Measurements from ENCODE around the gene PDE11A. TPM values are rescaled to one million over a fixed set of nuclear protein-coding genes. Genes with fewer than 3 reads are reported as not detected.

Gene PDE11A
- total RNA-seq, 4 donors from 2014 or later = 1.7 TPM; not detected in 3

DNA sequence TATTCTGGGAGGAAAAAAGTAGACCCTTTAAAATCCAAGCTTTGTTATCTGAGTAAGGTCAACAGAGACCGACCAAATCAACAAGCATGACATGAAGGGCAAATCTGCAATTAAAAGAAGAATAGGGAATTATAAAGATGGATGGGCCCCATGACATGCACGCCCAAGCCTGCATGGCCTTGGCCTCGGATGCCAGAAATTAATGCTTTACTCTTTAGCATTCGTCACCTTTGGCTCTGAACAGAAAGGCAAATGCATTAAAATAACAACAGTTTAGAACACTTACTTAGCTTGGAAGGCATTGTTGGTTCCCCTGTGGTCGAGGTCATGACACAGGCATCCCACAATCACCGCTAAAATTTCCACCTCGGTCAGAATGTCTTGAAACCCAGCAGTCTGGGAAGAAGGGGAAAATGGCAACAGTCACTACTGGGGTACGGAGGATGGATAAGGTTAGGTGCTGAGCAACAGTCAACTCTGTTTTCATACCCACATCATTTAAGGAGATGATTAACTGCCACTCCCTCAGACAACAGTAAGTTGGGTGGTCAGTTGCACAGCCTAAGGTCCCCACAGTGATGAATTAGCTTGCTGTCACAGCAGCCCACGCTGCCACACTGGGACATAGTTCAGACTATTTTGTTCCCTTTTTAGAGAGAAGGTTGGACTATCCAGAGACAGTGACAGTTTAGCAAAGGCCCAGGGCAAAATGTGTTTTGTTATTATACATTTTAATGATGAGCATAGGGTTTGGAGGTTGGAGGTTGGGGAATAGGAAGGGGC lies 360.9 kb downstream of the PDE11A start:
- TF ChIP-seq, protein P1, sequence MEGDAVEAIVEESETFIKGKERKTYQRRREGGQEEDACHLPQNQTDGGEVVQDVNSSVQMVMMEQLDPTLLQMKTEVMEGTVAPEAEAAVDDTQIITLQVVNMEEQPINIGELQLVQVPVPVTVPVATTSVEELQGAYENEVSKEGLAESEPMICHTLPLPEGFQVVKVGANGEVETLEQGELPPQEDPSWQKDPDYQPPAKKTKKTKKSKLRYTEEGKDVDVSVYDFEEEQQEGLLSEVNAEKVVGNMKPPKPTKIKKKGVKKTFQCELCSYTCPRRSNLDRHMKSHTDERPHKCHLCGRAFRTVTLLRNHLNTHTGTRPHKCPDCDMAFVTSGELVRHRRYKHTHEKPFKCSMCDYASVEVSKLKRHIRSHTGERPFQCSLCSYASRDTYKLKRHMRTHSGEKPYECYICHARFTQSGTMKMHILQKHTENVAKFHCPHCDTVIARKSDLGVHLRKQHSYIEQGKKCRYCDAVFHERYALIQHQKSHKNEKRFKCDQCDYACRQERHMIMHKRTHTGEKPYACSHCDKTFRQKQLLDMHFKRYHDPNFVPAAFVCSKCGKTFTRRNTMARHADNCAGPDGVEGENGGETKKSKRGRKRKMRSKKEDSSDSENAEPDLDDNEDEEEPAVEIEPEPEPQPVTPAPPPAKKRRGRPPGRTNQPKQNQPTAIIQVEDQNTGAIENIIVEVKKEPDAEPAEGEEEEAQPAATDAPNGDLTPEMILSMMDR (IDR thresholded peaks at IDR 0.05) = no peak
- TF ChIP-seq POLR2A (IDR thresholded peaks at IDR 0.05) = no peak
- no peak for TF ChIP-seq EP300 (IDR thresholded peaks at IDR 0.05)
- H3K9me3 ChIP-seq = no peaks in the 10 kb centered on the region
- no peaks in the 10 kb centered on the region for H3K27me3 ChIP-seq
- no peak for DNase-seq (ENCODE audit: low spot score in 2 of 2)
- peaks cover 0 to 3% (median 0%) of the 10 kb centered on the region in 4 donors for H3K4me1 ChIP-seq
- no peak overlapping the region for H3K4me3 ChIP-seq
- H3K27ac ChIP-seq = no peak overlapping the region
- 48 to 53% methylated on average over 9 of the region's 9 CpGs for WGBS, 2 donors
- H3K36me3 ChIP-seq = no peaks in the 10 kb centered on the region

GRCh38 chr2:177710889-177711288 lies 361.7 kb downstream of the PDE11A start:
- 73 to 75% methylated on average over 2 of the region's 2 CpGs for WGBS, 2 donors

DNA sequence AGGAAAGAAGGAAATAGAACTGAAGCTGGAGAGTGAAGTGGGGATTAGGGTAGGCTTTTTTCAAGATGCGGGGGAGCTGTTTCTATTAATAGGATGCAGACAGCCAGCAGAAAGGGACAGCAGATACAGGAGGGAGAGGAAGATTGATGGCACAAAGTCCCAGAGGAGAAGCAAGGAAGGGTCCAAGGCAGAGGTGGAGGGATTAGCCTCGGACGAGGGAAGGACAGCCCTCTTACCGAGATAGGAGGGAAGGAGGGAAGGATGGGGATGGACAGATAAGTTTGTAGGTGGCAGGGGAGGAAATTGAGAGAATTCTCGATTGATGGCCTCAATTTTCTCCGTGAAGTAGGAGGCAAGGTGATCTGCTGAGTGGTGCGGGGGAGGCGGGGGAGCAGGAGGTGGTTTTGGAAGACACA lies 362.6 kb downstream of the PDE11A start:
- peaks cover 0 to 3% (median 0%) of the 10 kb centered on the region in 4 donors for H3K4me1 ChIP-seq
- no peak for TF ChIP-seq POLR2A (IDR thresholded peaks at IDR 0.05)
- TF ChIP-seq, protein P1 (IDR thresholded peaks at IDR 0.05) = no peak
- TF ChIP-seq EP300 (IDR thresholded peaks at IDR 0.05) = no peak
- H3K36me3 ChIP-seq = no peaks in the 10 kb centered on the region
- H3K27me3 ChIP-seq = no peaks in the 10 kb centered on the region
- WGBS, 2 donors = 91 to 92% methylated on average over 8 of the region's 8 CpGs
- no peak for DNase-seq (ENCODE audit: low spot score in 2 of 2)
- no peak overlapping the region for H3K27ac ChIP-seq
- no peak overlapping the region for H3K4me3 ChIP-seq
- no peaks in the 10 kb centered on the region for H3K9me3 ChIP-seq

More at GRCh38 chr2:177710889-177711288, 361.7 kb downstream of the PDE11A start:
- Histone ChIP-seq H3K9me3 (no peaks in the 10 kb centered on the region), H3K4me3 (no peak overlapping the region), H3K27me3 (no peaks in the 10 kb centered on the region), H3K27ac (no peak overlapping the region), H3K36me3 (no peaks in the 10 kb centered on the region), H3K4me1 (peaks cover 0 to 3% (median 0%) of the 10 kb centered on the region in 4 donors)
- TF ChIP-seq, protein P1 (IDR thresholded peaks at IDR 0.05) = no peak
- TF ChIP-seq POLR2A (IDR thresholded peaks at IDR 0.05) = no peak
- no peak for TF ChIP-seq EP300 (IDR thresholded peaks at IDR 0.05)
- no peak for DNase-seq (ENCODE audit: low spot score in 2 of 2)

DNA sequence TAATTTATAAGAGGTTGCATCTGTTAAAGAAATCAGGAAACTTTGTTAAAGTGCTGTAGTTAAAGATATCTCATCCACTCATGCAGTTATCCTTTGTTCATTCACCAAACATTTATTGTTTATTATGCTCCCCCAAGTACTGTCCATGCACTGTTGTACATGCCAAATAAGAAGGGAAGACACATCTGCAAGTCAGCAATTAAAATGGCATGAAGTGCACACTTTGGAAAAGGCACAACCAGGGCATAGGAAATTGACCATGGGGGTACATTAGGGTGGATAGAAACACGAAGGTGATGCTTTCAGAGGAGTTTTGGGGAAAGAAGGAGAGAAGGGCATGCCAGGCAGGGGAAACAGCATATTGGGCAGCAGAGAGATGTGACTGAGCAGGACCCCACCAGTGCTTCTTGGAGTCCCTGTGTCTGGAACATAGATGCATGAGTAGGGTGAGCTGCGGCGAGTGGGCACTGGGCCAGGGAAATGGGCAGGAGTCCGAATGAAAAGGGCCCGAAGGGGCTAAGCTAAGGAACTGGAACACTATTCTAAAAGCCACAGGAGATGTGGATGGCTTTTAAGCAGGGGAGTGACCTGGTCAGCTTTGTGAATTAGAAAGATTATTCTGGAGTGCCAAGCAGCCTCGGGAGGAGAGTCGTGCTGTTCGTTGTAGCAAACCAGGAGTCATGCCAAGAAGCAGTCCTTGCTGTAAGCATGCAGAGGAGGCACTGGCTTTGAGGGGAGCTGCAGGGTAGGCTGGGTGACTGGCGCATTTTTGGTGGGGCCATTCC lies 363.7 kb downstream of the PDE11A start:
- no peak overlapping the region for H3K4me3 ChIP-seq
- H3K9me3 ChIP-seq = no peaks in the 10 kb centered on the region
- no peak overlapping the region for H3K27ac ChIP-seq
- DNase-seq (ENCODE audit: low spot score in 2 of 2) = no peak
- no peaks in the 10 kb centered on the region for H3K36me3 ChIP-seq
- WGBS, 2 donors = 51 to 54% methylated on average over 9 of the region's 9 CpGs
- H3K27me3 ChIP-seq = no peaks in the 10 kb centered on the region
- TF ChIP-seq POLR2A (IDR thresholded peaks at IDR 0.05) (no peak), EP300 (IDR thresholded peaks at IDR 0.05) (no peak)
- TF ChIP-seq, protein P1 (IDR thresholded peaks at IDR 0.05) = no peak
- no peaks in the 10 kb centered on the region for H3K4me1 ChIP-seq

GRCh38 chr2:177708106-177708505 lies 364.5 kb downstream of the PDE11A start:
- no peak for TF ChIP-seq EP300 (IDR thresholded peaks at IDR 0.05)
- TF ChIP-seq, protein P1 (IDR thresholded peaks at IDR 0.05) = no peak
- no peak for TF ChIP-seq POLR2A (IDR thresholded peaks at IDR 0.05)
- DNase-seq (ENCODE audit: low spot score in 2 of 2) = no peak
- H3K4me3 ChIP-seq = no peak overlapping the region
- no peaks in the 10 kb centered on the region for H3K27me3 ChIP-seq
- 87 to 94% methylated on average over 2 of the region's 2 CpGs for WGBS, 2 donors
- H3K9me3 ChIP-seq = no peaks in the 10 kb centered on the region
- no peak overlapping the region for H3K27ac ChIP-seq
- no peaks in the 10 kb centered on the region for H3K4me1 ChIP-seq
- H3K36me3 ChIP-seq = no peaks in the 10 kb centered on the region

Measured in tibial nerve (tissue), 4 donors.